Neuronal stem cell (in vitro differentiated cells): ENCODE measurements around the gene CD3E.

ENCODE experiments used
- DNase-seq: peaks from one replicate; pipeline ENCODE4 v3.0.0-alpha.2; 2013; ENCODE audit warnings: low spot score
- H2AFZ ChIP-seq: one replicate; pipeline ENCODE4 v1.6.1; 2013; ENCODE audit warnings: mild to moderate bottlenecking, low read length, inconsistent platforms
- H2AK5ac ChIP-seq: 2 replicates; pipeline ENCODE4 v1.6.1; 2013; ENCODE audit warnings: low read depth, mild to moderate bottlenecking, inconsistent platforms, low read length, moderate library complexity, mixed read lengths
- H2BK120ac ChIP-seq: 2 replicates; pipeline ENCODE4 v1.6.1; 2013; ENCODE audit warnings: low read depth, mild to moderate bottlenecking, inconsistent platforms, low read length, moderate library complexity, mixed read lengths
- H2BK12ac ChIP-seq: one replicate; pipeline ENCODE4 v1.6.1; 2013; ENCODE audit warnings: low read length, inconsistent platforms
- H2BK15ac ChIP-seq: 2 replicates; pipeline ENCODE4 v1.6.1; 2013; ENCODE audit warnings: mild to moderate bottlenecking, low read length, inconsistent platforms, mixed read lengths
- H2BK5ac ChIP-seq: one replicate; pipeline ENCODE4 v1.6.1; 2013; ENCODE audit warnings: inconsistent platforms, mild to moderate bottlenecking, low read length, moderate library complexity
- H3K14ac ChIP-seq: one replicate; pipeline ENCODE4 v1.6.1; 2013; ENCODE audit warnings: low read length, inconsistent platforms
- H3K18ac ChIP-seq: 2 replicates; pipeline ENCODE4 v1.6.1; 2013; ENCODE audit warnings: low read length, inconsistent platforms
- H3K23ac ChIP-seq: 2 replicates; pipeline ENCODE4 v1.6.1; 2013; ENCODE audit warnings: low read depth, mild to moderate bottlenecking, mixed read lengths, low read length, inconsistent platforms; ENCODE audit not compliant: poor library complexity
- H3K27ac ChIP-seq: replicated peaks from 3 replicates; pipeline ENCODE4 v1.5.1; 2013; ENCODE audit warnings: low read length, inconsistent platforms
- H3K27me3 ChIP-seq, 3 experiments: 2 replicates each; pipeline ENCODE4 v1.6.1; 2013; ENCODE audit warnings: low read length in 3 of 3, mild to moderate bottlenecking in 2 of 3, inconsistent platforms in 1 of 3, low read depth in 1 of 3, mixed read lengths in 1 of 3, moderate library complexity in 1 of 3; ENCODE audit not compliant: control insufficient read depth in 3 of 3, insufficient read depth in 3 of 3
- H3K36me3 ChIP-seq, 2 donors: replicated peaks in 1 of 2; 2 replicates each; pipeline ENCODE4 v1.6.1; 2013; ENCODE audit warnings: low read length in 2 of 2; ENCODE audit not compliant: control insufficient read depth in 2 of 2, insufficient read depth in 2 of 2
- H3K4ac ChIP-seq: 2 replicates; pipeline ENCODE4 v1.6.1; 2013; ENCODE audit warnings: inconsistent platforms, mild to moderate bottlenecking, low read length, moderate library complexity
- H3K4me1 ChIP-seq, 2 donors: 1 replicate in 1 of 2; 2 replicates in 1 of 2; pipeline ENCODE4 v1.6.1; 2013; ENCODE audit warnings: low read length in 2 of 2, low read depth in 1 of 2; ENCODE audit not compliant: control insufficient read depth in 2 of 2, insufficient read depth in 1 of 2
- H3K4me2 ChIP-seq: one replicate; pipeline ENCODE4 v1.6.1; 2013; ENCODE audit warnings: mild to moderate bottlenecking, low read length, inconsistent platforms; ENCODE audit not compliant: insufficient read depth, poor library complexity, severe bottlenecking
- H3K4me3 ChIP-seq, 2 donors: 2 replicates each; pipeline ENCODE4 v1.5.1; 2013; ENCODE audit warnings: low read length in 2 of 2, mild to moderate bottlenecking in 2 of 2, inconsistent platforms in 1 of 2, moderate library complexity in 1 of 2
- H3K79me1 ChIP-seq: one replicate; pipeline ENCODE4 v1.6.1; 2013; ENCODE audit warnings: low read depth, mild to moderate bottlenecking, inconsistent platforms, low read length, moderate library complexity
- H3K9ac ChIP-seq: one replicate; pipeline ENCODE4 v1.6.1; 2013; ENCODE audit warnings: mild to moderate bottlenecking, low read depth, low read length, inconsistent platforms; ENCODE audit not compliant: poor library complexity
- H3K9me3 ChIP-seq, 2 donors: replicated peaks in 1 of 2; 2 replicates each; pipeline versions ENCODE3 to v1.6.1; 2013; ENCODE audit warnings: low read length in 2 of 2, mild to moderate bottlenecking in 2 of 2, inconsistent platforms in 1 of 2, low read depth in 1 of 2, mixed read lengths in 1 of 2, moderate library complexity in 1 of 2; ENCODE audit not compliant: control insufficient read depth in 2 of 2, insufficient read depth in 1 of 2
- H4K8ac ChIP-seq: one replicate; pipeline ENCODE4 v1.6.1; 2013; ENCODE audit warnings: low read depth, mild to moderate bottlenecking, inconsistent platforms, low read length, moderate library complexity
- H4K91ac ChIP-seq: one replicate; pipeline ENCODE4 v1.6.1; 2013; ENCODE audit warnings: low read length, low read depth, mild to moderate bottlenecking, inconsistent platforms; ENCODE audit not compliant: poor library complexity
- WGBS, 2 donors: extraction: QIAGEN DNeasy Blood & Tissue Kit; methylation state at CpG; one replicate each; pipeline ENCODE4 v1.1.7; 2013; ENCODE audit warnings: missing lambda C conversion rate in 2 of 2, mixed read lengths in 1 of 2; ENCODE audit not compliant: insufficient read length in 2 of 2, insufficient replicate concordance in 1 of 2; ENCODE audit errors: extremely low coverage in 2 of 2; 5-methylcytosine and 5-hydroxymethylcytosine counted together

The CD3E gene

DNA sequence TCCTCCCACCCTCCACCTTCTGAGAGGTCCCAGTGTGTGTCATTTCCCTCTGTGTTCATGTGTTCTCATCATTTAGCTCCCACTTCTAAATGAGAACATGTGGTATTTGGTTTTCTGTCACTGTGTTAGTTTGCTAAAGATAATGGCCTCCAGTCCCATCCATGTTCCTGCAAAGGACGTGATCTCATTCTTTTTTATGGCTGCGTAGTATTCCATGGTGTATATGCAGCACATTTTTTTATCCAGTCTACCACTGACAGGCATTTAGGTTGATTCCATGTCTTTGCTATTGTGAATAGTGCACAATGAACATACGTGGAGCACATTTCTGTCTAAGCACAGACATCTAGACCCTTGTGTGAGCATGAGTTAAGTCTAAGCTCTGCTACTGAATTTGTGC lies 5.7 kb downstream of the CD3E start:
- no peak overlapping the region for H2BK5ac ChIP-seq
- no peak overlapping the region for H2AK5ac ChIP-seq
- peaks cover 0 to 5% of the 10 kb centered on the region in 2 donors for H3K4me1 ChIP-seq
- no peak overlapping the region for H2BK12ac ChIP-seq
- H2BK120ac ChIP-seq = no peak overlapping the region
- H3K9ac ChIP-seq = no peak overlapping the region
- no peak overlapping the region for H3K18ac ChIP-seq
- no peak overlapping the region for H3K14ac ChIP-seq
- H4K8ac ChIP-seq = no peak overlapping the region
- H2BK15ac ChIP-seq = no peak overlapping the region
- H3K9me3 ChIP-seq = no peaks in the 10 kb centered on the region
- no peaks in the 10 kb centered on the region for H3K79me1 ChIP-seq
- peaks cover 0 to 32% (median 0%) of the 10 kb centered on the region in 3 experiments for H3K27me3 ChIP-seq
- no peak overlapping the region for H4K91ac ChIP-seq
- H3K4ac ChIP-seq = no peak overlapping the region
- no peaks in the 10 kb centered on the region for H3K36me3 ChIP-seq
- no peak overlapping the region for H3K23ac ChIP-seq
- no CpG with 5 or more reads among the region's 3 CpGs for WGBS, 2 donors
- no peak overlapping the region for H3K4me3 ChIP-seq
- no peak overlapping the region for H3K27ac ChIP-seq
- DNase-seq = no peak
- no peak overlapping the region for H3K4me2 ChIP-seq
- H2AFZ ChIP-seq = no peak overlapping the region

DNA sequence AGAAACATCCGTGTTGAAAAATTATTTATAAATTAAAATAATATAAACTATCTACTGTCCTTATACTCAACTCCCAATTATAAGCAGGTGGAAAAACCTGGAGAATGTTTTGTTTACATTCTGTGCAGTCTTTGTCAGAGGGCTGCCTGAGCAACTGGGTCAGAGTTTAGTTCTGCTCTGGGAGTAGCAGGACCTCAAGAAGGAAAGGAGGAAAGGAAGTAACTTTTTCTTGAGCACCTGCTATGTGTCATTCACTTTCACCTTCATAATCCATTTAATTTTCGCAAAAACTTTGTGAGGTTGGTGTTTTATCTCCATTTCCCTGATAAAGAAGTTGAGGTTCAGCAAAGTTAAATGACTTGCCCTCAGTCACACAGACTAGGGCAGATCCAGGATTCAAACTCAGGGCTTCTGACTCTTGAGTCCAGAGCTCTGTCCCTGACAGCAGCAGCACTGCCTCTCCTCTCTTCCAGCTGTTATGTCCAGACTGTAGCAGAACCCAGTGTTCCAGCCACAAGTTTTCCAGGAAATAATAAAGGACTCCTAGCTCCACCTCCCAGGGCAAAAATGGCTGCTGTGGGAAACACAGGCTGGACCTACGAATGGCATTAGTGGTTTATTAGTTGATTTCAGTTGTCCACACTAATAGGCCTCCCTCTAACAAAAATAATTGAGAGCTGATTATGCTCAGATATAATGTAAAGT lies 6.4 kb downstream of the CD3E start:
- no peak overlapping the region for H3K27ac ChIP-seq
- no peaks in the 10 kb centered on the region for H3K9me3 ChIP-seq
- no peak overlapping the region for H3K4me3 ChIP-seq
- no peak overlapping the region for H3K14ac ChIP-seq
- no peak overlapping the region for H2AFZ ChIP-seq
- no peak overlapping the region for H2AK5ac ChIP-seq
- H2BK120ac ChIP-seq = no peak overlapping the region
- peaks cover 0 to 29% (median 0%) of the 10 kb centered on the region in 3 experiments for H3K27me3 ChIP-seq
- H2BK15ac ChIP-seq = no peak overlapping the region
- no peak overlapping the region for H3K9ac ChIP-seq
- no peak overlapping the region for H3K4ac ChIP-seq
- H3K79me1 ChIP-seq = no peaks in the 10 kb centered on the region
- no peak overlapping the region for H4K91ac ChIP-seq
- peaks cover 0 to 10% of the 10 kb centered on the region in 2 donors for H3K4me1 ChIP-seq
- no peaks in the 10 kb centered on the region for H3K36me3 ChIP-seq
- H3K23ac ChIP-seq = no peak overlapping the region
- H4K8ac ChIP-seq = no peak overlapping the region
- WGBS, 2 donors = no CpG with 5 or more reads among the region's 3 CpGs
- no peak overlapping the region for H2BK5ac ChIP-seq
- no peak overlapping the region for H3K4me2 ChIP-seq
- H3K18ac ChIP-seq = no peak overlapping the region
- H2BK12ac ChIP-seq = no peak overlapping the region
- DNase-seq = no peak

DNA sequence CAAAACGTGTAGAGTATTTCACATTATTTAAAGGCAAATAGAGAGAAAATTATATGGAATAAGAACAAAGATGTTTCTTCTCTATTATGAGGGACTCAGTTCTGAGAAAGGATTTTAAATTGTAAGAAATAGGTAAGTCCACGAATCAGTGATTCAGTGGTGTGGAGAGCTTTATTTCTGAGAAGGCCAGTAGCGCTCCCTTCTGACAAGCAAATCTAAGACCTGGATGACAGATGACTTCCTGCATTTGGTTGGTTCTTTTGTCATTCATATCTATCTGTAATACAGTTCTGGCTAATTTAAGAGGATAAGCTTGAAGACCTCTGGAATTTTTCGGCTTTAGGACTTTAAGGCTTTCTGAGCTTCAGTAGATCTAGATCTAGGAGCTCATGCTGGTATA lies 7.0 kb downstream of the CD3E start:
- Histone ChIP-seq H4K91ac (no peak overlapping the region), H3K4me3 (no peak overlapping the region), H3K9ac (no peak overlapping the region), H2AFZ (no peak overlapping the region), H3K36me3 (no peaks in the 10 kb centered on the region), H3K9me3 (no peaks in the 10 kb centered on the region), H3K4me2 (no peak overlapping the region), H2BK15ac (no peak overlapping the region), H2BK120ac (no peak overlapping the region), H3K79me1 (no peaks in the 10 kb centered on the region), H3K18ac (no peak overlapping the region), H2AK5ac (no peak overlapping the region), H3K23ac (no peak overlapping the region), H3K4me1 (peaks cover 0 to 14% of the 10 kb centered on the region in 2 donors), H3K27me3 (peaks cover 0 to 26% (median 0%) of the 10 kb centered on the region in 3 experiments), H2BK12ac (no peak overlapping the region), H4K8ac (no peak overlapping the region), H2BK5ac (no peak overlapping the region), H3K14ac (no peak overlapping the region), H3K27ac (no peak overlapping the region), H3K4ac (no peak overlapping the region)
- DNase-seq = no peak
- no CpG with 5 or more reads among the region's 4 CpGs for WGBS, 2 donors

DNA sequence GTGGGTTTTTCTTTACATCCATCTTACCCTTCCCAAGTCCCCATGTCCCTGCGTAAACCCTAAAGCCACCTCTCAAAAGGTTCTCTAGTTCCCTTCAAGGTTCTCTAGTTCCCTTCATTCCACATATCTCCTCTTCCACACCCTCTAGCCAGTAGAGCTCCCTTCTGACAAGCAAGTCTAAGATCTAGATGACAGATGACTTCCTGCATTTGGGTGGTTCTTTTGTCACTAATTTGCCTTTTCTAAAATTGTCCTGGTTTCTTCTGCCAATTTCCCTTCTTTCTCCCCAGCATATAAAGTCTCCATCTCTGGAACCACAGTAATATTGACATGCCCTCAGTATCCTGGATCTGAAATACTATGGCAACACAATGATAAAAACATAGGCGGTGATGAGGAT lies 7.8 kb downstream of the CD3E start:
- no peak for DNase-seq
- Histone ChIP-seq H3K4me3 (no peak overlapping the region), H3K4ac (no peak overlapping the region), H2AFZ (no peak overlapping the region), H3K27ac (no peak overlapping the region), H3K9me3 (peaks cover 0 to 3% of the 10 kb centered on the region in 2 donors), H4K91ac (no peak overlapping the region), H2AK5ac (no peak overlapping the region), H3K36me3 (no peaks in the 10 kb centered on the region), H3K14ac (no peak overlapping the region), H2BK12ac (no peak overlapping the region), H2BK5ac (no peak overlapping the region), H2BK120ac (no peak overlapping the region), H3K4me1 (peaks cover 0 to 18% of the 10 kb centered on the region in 2 donors), H2BK15ac (no peak overlapping the region), H3K79me1 (no peaks in the 10 kb centered on the region), H3K9ac (no peak overlapping the region), H3K27me3 (peaks cover 0 to 25% (median 0%) of the 10 kb centered on the region in 3 experiments), H3K18ac (no peak overlapping the region), H3K4me2 (no peak overlapping the region), H4K8ac (no peak overlapping the region), H3K23ac (no peak overlapping the region)
- no CpG with 5 or more reads among the region's 2 CpGs for WGBS, 2 donors
